Thyroid gland (tissue), 4 donors: ENCODE data around the gene CFAP299.

Source experiments
- CTCF ChIP-seq, 6 experiments: fragments of 200-600 bp in 3 of 6; fragments of 450-650 bp in 3 of 6; sonication (generic) in 3 of 6; IDR thresholded peaks; one replicate each; pipeline ENCODE4 v1.5.1; 2016 to 2019; ENCODE audit warnings: antibody characterized with exemption in 6 of 6, mild to moderate bottlenecking in 2 of 6, inconsistent platforms in 1 of 6, moderate library complexity in 1 of 6
- POLR2A ChIP-seq, 2 donors: fragments of 450-650 bp; IDR thresholded peaks; one replicate each; pipeline ENCODE4 v1.6.1; 2017; ENCODE audit warnings: antibody characterized with exemption in 2 of 2, mild to moderate bottlenecking in 2 of 2, moderate library complexity in 1 of 2

- TF ChIP-seq POLR2A (IDR thresholded peaks at IDR 0.05) (no peak), CTCF (IDR thresholded peaks at IDR 0.05) (no peak)
Measured at GRCh38 chr4:80385397-80386280, 50.1 kb downstream of the CFAP299 start.
